Endodermal cell (in vitro differentiated cells): Measurements from ENCODE around the gene ATF3. TPM values are rescaled to one million over a fixed set of nuclear protein-coding genes. Genes with fewer than 3 reads are reported as not detected.

Source experiments
- DNase-seq: peaks from one replicate; pipeline ENCODE4 v3.0.0-alpha.2; 2017
- H3K27ac ChIP-seq: 2 replicates; pipeline ENCODE4 v1.5.1; 2013; ENCODE audit warnings: mild to moderate bottlenecking, low read depth, low read length, moderate library complexity
- H3K27me3 ChIP-seq: 2 replicates; pipeline ENCODE4 v1.6.1; 2013; ENCODE audit warnings: mild to moderate bottlenecking, low read length, moderate library complexity; ENCODE audit not compliant: insufficient read depth, control insufficient read depth, poor library complexity, severe bottlenecking
- H3K36me3 ChIP-seq: 2 replicates; pipeline ENCODE4 v1.7.0; 2013; ENCODE audit warnings: mild to moderate bottlenecking, low read length, moderate library complexity; ENCODE audit not compliant: control insufficient read depth, insufficient read depth
- H3K4me1 ChIP-seq: one replicate; pipeline ENCODE4 v1.7.0; 2013; ENCODE audit warnings: low read length; ENCODE audit not compliant: control insufficient read depth, insufficient read depth
- H3K4me3 ChIP-seq: 2 replicates; pipeline ENCODE4 v1.5.1; 2013; ENCODE audit warnings: mild to moderate bottlenecking, low read length, moderate library complexity
- H3K9ac ChIP-seq: 2 replicates; pipeline ENCODE4 v1.6.1; 2013; ENCODE audit warnings: mild to moderate bottlenecking, low read length, moderate library complexity; ENCODE audit not compliant: poor library complexity, severe bottlenecking; ENCODE audit errors: extremely low read depth
- H3K9me3 ChIP-seq: 2 replicates; pipeline ENCODE4 v1.6.1; 2013; ENCODE audit warnings: mild to moderate bottlenecking, low read length, moderate library complexity; ENCODE audit not compliant: control insufficient read depth
- H3K27ac Mint-ChIP-seq: 2 replicates; pipeline ENCODE4 v1.8.0; 2020; ENCODE audit warnings: mixed read lengths
- H3K27me3 Mint-ChIP-seq: 2 replicates; pipeline ENCODE4 v1.8.0; 2021; ENCODE audit warnings: mild to moderate bottlenecking, mixed read lengths; ENCODE audit not compliant: insufficient read depth
- H3K36me3 Mint-ChIP-seq: 2 replicates; pipeline ENCODE4 v1.8.0; 2020; ENCODE audit warnings: low read depth, mixed read lengths
- H3K4me1 Mint-ChIP-seq: 2 replicates; pipeline ENCODE4 v1.8.0; 2020; ENCODE audit warnings: mixed read lengths
- H3K4me3 Mint-ChIP-seq: 2 replicates; pipeline ENCODE4 v1.8.0; 2020; ENCODE audit warnings: mild to moderate bottlenecking, moderate library complexity, mixed read lengths
- H3K9me3 Mint-ChIP-seq: 2 replicates; pipeline ENCODE4 v1.8.0; 2020; ENCODE audit warnings: mild to moderate bottlenecking, mixed read lengths
- CTCF ChIP-seq: fragments of 200-600 bp; sonication (generic); conservative IDR thresholded peaks from 2 replicates; pipeline ENCODE4 v1.5.0; 2021; ENCODE audit warnings: antibody characterized with exemption, mild to moderate bottlenecking
- WGBS, 2 experiments: methylation state at CpG; one replicate each; pipeline versions ENCODE4 v1.1.5 to v1.1.7; 2013; ENCODE audit warnings: missing lambda C conversion rate in 2 of 2, mixed read lengths in 1 of 2; ENCODE audit not compliant: insufficient coverage in 1 of 2, insufficient read length in 1 of 2; 5-methylcytosine and 5-hydroxymethylcytosine counted together
- total RNA-seq, 2 donors: library from RNA; stranded (reverse); fragmentation: NEBNext Ultra II Directional in 1 of 2; extraction: Animal tissue kit (Norgen Biotek cat#: 25700) in 1 of 2; gene quantifications; 2 replicates in 1 of 2; 3 replicates in 1 of 2; pipeline ENCODE4 v1.2.1, GENCODE V29; 2021

The ATF3 gene
- total RNA-seq, 2 donors from 2014 or later, result 12.6 to 24.0 TPM

- H3K27ac ChIP-seq, result no peak overlapping the region
- H3K27me3 Mint-ChIP-seq, result peaks cover 70% of the 10 kb centered on the region
- no peaks in the 10 kb centered on the region for H3K9me3 ChIP-seq
Measured at GRCh38 chr1:212600071-212600915, 8.3 kb upstream of the ATF3 start.

GRCh38 chr1:212600980-212601379 is 7.6 kb upstream of the ATF3 start:
- Mint-ChIP-seq H3K27me3 (peaks cover 77% of the 10 kb centered on the region), H3K36me3 (no peaks in the 10 kb centered on the region), H3K9me3 (no peaks in the 10 kb centered on the region), H3K4me1 (peaks cover 23% of the 10 kb centered on the region), H3K4me3 (no peak overlapping the region), H3K27ac (no peak overlapping the region)
- WGBS, 2 experiments, result 93 to 100% methylated on average over 1 to 2 of the region's 2 CpGs
- Histone ChIP-seq H3K4me3 (no peak overlapping the region), H3K36me3 (no peaks in the 10 kb centered on the region), H3K9me3 (no peaks in the 10 kb centered on the region), H3K27ac (no peak overlapping the region), H3K9ac (no peak overlapping the region), H3K27me3 (peaks cover 49% of the 10 kb centered on the region), H3K4me1 (peaks cover 13% of the 10 kb centered on the region)
- DNase-seq, result peak; percentile 2
- TF ChIP-seq CTCF, result no peak

More at GRCh38 chr1:212600071-212600915, 8.3 kb upstream of the ATF3 start:
- DNase-seq, result peak; percentile 36
- 86 to 91% methylated on average over 8 to 10 of the region's 11 CpGs for WGBS, 2 experiments
- Mint-ChIP-seq H3K4me1 (peaks cover 16% of the 10 kb centered on the region), H3K36me3 (no peaks in the 10 kb centered on the region), H3K27ac (no peak overlapping the region), H3K4me3 (no peak overlapping the region), H3K9me3 (no peaks in the 10 kb centered on the region)
- Histone ChIP-seq H3K4me1 (peaks cover 7% of the 10 kb centered on the region), H3K36me3 (no peaks in the 10 kb centered on the region), H3K9ac (no peak overlapping the region), H3K4me3 (no peak overlapping the region), H3K27me3 (peaks cover 49% of the 10 kb centered on the region)
- no peak for TF ChIP-seq CTCF

- Mint-ChIP-seq H3K4me1 (peaks cover 23% of the 10 kb centered on the region), H3K27ac (no peak overlapping the region), H3K4me3 (no peak overlapping the region), H3K9me3 (no peaks in the 10 kb centered on the region), H3K36me3 (no peaks in the 10 kb centered on the region), H3K27me3 (peaks cover 83% of the 10 kb centered on the region)
- Histone ChIP-seq H3K4me3 (no peak overlapping the region), H3K9me3 (no peaks in the 10 kb centered on the region), H3K9ac (no peak overlapping the region), H3K27ac (no peak overlapping the region), H3K36me3 (no peaks in the 10 kb centered on the region), H3K27me3 (peaks cover 49% of the 10 kb centered on the region), H3K4me1 (peaks cover 13% of the 10 kb centered on the region)
- no peak for DNase-seq
- 98 to 100% methylated on average over 1 to 2 of the region's 2 CpGs for WGBS, 2 experiments
- no peak for TF ChIP-seq CTCF
Measured at GRCh38 chr1:212601524-212601923, 7.0 kb upstream of the ATF3 start.
